Activated CD4-positive, alpha-beta T cell treated with anti-CD3 and anti-CD28 coated beads, Interleukin-2, amount 50 U/mL, for 48 hours (primary cell): ENCODE data around the gene RPUSD4.

Source experiments
- DNase-seq, 2 experiments: peaks; one replicate each; pipeline ENCODE4 v3.0.0-alpha.2; 2020

The RPUSD4 gene

DNA sequence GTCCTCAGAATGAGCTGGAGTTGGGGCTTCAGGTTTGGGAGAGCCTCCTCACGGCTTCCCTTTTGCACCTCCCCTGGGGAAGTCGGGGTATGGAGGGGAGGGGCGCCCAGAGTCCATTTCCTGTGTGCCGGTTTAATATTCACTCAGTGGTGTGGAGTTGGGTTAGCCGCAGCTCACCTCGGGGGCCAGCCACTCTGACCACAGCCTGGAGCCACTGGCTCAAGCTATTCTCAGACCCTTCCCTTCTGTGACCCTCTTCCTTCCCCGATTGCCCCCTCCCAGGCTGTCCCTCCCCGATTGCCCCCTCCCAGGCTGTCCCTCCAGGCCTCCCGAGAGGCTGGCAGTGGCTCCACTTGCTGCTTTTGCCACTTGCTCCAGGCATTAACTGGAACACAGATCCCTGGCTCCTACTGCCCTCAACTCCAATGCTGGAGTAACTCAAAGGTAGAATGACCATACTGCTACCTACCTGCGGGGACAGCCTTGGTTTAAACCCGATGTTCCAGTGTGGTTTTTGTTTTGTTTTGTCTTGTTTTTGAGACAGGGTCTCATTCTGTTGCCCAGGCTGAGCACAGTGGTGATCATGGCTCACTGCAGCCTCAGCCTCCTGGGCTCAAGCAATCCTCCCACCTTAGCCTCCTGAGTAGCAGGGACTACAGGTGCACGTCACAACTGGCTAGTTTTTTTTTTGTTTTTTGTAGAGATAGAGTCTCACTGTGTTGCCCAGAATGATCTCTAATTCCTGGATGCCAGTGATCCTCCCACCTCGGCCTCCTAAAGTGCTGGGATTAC, 29.3 kb downstream of the RPUSD4 start:
- DNase-seq: no peak

DNA sequence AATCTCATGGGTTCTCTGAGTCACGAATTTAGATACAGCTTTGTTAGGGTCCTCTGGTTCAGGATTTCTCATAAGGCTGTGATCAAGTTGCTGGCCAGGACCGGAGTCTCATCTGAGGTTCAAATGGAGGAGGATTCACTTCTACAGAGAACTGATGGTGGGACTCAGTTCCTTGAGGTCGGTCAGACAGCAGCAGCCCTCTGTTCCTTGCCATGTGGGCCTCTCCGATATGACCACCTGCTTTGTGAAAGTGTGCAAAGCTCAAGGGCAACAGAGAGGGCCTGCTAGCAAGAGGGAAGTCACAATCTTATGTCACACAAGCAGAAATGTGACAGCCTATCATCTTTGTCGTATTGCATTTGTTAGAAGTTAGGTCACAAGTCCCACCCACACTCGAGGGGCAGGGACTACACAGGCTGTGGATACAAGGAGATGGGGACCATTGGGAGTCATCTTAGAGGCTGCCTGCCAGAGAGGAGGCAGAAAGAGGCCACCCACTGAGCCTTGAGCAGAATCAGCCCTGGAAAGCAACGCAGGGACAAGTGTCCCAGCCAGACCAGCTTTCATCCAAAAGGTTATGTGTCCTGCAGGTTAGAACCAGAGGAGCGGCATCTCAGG, 34.5 kb downstream of the RPUSD4 start:
- DNase-seq: no peak

DNA sequence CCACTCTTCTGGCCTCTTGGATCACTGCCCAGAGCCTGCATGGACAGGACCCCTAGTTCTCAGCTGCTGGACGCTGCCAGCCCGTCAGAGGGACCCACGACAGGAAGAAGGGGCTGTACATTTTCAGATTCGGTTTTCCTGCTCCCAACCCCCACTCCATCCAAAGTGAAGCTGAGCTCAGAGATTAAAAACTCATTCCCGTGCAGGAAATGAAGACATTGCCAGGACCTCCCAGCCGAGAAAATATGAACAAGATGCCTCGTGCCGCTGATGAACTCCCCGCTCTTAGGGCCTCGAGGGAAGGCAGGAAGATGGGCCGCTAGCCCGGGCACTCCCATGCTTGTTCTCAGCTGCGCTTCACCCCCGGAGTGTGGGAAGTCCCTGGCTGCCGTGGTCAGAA, 36.1 kb downstream of the RPUSD4 start:
- no peak for DNase-seq

DNA sequence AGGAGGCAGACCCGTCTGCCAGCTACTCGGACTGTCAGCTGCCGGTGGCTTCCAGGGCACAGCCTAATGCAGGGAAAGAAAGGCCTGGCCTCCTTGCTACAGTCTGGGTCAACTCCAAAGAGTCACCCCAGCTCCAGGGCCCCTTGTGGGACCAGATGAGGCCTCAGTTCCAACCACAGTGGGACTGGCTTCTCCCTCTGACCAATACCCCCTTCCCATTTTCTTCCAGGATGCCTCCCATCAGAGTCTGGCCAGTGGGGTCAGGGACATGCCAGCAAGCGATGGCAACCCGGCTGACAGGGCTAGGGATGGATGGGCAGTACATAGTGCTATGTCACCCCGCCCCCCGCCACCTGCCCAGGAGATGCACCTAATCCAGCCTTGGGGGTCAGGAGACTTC, 36.6 kb downstream of the RPUSD4 start:
- DNase-seq: no peak

DNA sequence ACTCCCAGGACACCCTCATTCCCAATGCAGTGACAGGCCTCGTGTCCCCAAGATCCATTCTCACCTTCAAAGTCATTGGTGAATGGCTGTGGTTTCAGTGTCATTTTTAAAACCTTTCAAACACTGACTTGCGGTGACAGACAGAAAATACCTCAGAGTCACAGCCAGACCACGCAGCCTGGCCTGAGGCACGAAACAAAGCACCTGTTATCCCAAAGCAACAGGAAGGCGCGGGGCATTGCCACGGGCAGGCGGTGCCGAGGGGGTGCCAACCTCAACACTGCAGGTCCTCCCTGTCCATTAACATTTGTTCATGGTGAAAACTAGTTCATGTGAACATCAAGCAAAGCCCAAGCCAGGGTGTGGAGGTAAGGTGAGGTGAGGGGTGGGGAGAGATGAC, 38.2 kb downstream of the RPUSD4 start:
- no peak for DNase-seq

DNA sequence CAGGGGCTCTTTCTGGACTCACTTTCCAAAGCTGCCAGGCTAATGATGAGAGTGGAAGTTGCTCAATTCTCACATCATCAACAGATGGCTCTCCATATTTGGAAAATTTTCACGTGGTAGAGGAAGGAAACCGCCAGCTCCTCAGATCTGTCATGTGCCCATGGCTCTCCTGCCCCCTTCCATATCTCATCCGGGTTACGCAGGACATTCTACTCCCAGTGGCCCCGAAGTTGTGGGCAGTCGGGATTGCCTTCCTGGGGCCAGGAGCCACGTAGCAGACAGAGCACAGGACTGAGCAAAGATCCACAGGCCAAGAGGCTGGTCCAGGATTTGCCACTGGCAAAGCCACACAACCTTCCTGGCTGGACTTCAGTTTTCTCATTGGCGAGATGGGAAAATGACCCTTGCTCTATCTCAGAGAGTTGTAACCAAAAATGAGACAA, 38.8 kb downstream of the RPUSD4 start:
- no peak for DNase-seq

DNA sequence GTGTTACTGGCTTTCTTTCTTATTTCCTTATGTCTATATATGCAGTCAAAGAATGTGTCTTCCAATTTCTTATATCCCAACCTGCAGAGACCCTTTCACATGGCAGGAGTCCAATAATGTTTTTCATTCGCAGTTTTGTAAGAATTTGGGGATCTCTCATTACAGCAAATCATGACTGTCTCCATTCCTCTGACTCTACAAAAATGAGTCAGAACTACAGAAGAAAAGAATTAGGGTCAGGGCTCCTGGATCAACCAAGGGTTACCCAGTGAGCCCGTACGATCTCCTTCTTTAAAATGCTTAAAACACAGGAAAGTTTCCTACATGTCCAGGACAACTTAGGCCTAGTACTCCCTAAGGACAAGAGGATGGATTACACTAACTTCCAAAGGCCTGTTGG, 42.2 kb downstream of the RPUSD4 start:
- DNase-seq: no peak

DNA sequence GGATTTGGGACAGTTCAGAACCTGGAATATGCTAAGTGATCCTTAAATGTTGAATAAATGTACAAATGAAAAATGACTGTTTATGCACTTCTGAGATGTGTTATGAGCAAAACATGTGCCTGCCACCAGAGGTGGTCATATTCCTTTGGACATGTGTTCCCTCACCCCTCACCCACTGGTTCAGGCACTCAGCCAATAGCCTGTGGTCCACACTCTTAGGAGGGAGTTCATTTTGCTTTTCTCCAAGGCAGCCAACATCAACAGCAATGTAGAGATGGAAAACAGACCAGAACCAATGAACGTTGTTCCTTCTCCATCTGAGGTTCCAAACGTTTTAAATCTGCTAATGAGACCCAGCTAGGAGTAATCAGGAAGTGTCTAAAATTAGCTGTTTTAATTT, 44.0 kb downstream of the RPUSD4 start:
- no peak for DNase-seq

DNA sequence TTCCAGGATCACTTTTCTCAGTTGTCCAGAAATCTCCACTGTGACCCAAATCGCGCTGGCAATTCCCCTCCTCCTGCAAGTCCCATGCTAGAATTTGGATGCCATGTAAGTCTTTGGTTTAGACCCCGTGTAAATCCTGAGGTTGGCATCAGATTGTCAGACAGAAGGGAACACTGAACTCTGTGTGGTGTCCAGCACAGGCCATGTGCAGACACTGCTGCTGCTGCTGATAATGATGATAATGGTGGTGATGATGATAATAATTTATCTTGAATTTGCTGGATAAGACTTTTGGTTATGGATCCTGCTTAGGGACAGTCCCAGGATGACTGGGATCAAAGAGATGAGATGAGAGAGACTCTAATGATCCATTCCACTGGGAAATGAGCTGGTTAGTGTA, 45.0 kb downstream of the RPUSD4 start:
- no peak for DNase-seq

DNA sequence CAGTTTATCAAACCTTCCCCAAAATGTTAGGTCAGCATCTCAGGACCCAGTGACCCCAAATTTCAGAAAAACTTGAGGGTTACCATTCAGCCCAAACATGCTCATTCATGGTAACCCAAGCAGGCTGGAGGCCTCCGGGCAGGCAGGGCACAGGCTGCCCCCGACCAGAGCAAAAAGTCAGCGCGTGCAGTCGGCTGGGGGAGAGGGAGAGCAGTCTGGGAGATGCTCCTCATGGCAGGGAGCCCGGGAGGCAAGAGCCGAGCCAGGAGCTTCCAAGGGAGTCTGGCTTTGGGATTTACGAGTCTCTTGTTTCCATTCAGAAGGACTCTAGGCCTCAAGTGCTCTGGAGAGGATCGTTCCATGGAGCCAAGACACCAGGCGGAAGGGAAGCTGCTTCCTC, 45.7 kb downstream of the RPUSD4 start:
- no peak for DNase-seq

DNA sequence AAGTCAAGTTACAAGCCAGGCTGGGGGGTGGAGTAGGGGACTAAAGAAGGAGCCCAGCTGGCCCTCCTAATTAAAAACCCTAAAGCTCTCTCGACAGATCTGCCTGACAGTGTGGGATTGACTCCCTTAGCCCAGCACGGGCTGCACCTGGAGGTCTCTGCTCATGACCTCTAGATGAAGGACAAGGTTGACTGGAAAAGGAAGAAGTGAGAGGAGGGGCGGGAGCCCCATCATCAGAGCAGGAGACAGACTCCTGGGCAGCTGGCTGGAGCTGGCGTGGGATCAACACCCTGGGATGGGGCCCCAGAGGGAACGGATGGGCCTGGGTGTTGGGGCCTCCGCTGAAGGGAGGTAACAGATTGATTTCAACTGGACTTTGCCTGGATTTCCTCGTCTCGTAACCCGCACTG, 46.1 kb downstream of the RPUSD4 start:
- DNase-seq: no peak

DNA sequence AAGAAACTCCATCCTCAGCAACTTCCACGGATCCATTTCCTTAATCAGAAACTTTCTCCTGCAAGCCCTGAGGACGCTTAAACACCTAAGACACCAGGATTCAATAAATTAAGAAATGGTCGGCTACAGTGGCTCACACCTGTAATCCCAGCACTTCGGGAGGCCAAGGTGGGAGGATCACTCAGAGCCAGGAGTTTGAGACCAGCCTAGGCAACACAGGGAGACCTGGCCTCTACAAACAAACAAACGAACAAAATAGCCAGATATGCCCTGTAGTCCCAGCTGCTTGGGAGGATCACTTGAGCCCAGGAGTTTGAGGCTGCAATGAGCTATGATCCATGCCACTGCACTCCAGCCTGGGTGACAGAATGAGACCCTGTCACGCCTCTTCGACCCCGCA, 46.7 kb downstream of the RPUSD4 start:
- no peak for DNase-seq

DNA sequence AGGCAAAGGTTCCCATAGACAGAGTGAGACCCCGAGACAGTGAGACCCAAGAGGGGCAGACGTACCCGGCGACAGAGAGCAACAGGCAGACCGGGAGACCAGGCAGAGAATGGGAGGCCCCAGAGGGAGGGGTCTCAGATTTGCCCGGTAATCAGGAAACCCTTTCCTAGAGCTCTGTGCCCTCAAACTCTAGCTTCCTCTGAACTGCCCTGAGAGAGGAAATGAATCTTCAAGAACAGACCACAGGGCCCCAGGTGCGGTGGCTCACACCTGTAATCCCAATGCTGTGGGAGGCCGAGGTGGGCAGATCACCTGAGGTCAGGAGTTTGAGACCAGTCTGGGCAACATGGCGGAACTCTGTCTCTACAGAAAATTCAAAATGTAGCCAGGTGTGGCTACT, 47.7 kb downstream of the RPUSD4 start:
- no peak for DNase-seq

DNA sequence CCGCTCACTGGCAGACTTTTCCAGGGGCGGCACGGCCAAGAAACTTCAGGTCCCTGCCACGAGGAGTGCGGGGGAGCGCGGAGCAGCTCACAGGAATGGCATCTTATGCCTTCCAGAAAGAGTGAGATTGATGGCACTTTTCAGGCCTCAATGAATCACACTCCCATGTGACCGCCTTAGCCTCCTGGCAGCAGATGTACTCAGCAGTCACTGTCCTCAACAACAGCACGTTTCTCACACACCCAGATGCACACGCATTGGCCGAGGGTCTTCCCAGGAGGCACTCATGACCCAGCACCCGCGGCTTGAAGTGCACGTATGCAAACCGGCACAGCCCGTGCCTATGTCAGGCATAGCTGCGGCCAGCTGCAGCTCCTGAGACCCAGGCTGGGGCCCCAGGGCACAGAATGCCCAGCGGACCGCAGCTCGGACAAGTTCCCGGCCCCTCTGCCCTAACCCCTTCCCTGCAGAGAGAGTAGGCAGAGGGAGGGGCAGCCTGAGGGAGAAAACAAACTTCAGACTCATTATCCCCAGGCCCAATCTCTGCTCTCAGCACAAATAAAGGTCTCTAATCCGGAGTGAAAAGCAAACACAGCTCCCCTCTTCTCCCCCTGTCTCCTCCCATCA, 48.3 kb downstream of the RPUSD4 start:
- no peak for DNase-seq

DNA sequence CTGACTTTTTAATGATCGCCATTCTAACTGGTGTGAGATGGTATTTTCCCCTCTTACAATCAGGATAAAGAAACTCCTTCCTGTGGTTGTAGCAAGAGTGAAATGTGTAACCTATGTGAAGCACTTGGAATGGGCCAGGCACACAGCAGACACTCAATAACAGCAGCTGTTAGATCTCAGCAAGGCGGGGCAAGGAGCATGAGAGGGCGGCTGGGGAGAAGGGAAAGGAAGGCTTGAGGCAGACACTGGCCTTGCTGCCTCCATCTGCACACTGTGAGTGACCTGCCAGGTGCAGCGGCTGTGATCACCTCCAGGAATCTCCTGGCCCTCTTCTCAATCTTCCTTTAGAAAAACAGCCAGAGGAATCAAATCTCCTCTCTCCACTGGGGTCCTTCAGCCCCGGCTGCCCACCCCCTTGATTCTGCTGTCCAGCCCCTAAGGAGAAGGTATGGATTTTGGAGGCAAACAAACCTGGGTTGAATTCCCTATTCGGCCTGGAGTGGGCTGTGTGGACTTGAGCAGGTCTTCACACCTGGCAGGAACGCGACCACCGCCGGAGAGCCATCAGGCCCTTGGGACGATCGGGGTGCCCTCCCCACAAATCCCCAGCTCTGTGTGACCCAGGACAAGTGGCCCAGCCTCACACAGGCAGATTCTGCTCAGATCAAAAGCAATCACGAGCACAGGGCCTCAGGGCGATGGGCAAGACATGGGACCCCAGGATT, 49.0 kb downstream of the RPUSD4 start:
- no peak for DNase-seq

DNA sequence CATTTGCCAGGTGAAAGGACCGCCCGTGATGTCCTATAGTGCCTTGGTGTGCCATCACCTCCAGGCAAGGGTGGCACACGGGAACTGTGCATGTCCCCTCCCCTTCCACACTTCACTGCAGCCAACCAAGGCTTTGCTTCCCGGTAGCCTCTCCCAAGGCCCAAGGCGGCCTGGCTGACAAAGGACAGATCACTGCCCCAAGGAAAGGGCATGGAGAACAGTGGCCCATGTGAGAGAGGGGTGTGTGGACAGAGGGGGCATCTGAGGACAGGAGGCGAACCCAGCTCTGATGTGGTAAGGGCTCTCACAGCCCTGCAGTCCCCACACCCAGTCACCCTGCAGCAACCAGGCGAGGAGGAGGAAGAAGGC, 50.4 kb downstream of the RPUSD4 start:
- no peak for DNase-seq

DNA sequence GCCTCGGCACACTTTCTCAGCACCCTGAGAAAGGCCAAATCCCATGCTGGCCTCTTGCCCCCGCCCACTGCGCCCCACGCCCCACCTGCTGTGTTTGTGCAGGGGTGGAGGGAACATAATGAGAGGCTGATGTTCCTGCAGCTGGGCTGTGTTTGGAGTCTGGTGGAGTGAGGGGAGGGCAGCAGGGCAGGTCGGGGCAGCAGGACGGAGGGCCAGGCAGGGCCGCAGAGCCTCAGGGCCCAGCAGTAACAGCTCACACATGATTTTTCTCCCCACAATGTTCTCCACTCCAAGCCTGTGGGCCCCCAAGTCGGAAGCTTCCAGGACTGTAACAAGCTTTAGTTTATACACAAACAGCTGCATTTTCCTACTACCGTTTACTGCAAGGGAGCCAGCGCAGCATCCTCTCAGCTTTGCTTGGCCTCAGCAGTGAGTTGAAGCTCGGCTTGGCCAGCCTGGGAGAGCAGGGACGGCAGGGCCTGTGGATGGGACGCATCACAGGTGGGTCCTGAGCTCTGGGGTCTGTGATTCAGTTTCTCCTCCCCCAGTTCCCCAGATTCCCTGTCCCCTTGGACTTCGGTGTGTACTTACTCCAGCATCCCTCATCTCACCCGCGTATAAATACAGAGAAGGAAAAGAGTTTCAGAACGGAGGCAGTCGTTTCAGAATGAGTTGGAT, 51.0 kb downstream of the RPUSD4 start:
- DNase-seq: no peak

DNA sequence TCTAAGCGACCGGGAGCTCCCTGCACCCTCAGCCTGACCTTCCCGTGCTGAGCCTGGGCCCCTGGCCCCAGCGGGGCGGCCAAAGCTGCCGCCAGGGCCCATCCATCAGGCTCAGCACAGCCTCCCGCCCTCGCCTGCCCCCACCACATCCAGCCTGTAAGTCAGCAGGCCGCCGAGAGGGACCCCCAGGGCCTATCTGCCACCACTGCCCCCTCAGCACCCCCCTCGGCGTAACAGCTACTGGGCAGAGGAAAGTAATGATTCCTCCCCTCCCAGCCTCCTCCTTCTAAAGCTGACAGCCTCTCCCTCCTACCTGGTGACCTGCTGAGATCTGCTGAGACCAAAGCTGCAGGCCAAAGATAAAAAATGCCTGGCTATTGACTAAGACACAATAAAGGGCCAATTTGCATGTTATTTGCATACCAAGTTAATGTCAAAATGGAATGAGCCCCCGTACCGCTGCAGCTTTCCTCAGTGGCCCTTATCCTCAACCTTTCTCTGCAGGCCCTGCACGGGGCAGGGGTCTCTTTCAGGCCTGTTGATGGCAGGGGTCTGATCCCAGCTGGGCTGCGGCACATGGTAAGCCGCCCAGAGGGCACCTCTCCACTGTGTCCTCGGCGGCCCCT, 51.6 kb downstream of the RPUSD4 start:
- no peak for DNase-seq

DNA sequence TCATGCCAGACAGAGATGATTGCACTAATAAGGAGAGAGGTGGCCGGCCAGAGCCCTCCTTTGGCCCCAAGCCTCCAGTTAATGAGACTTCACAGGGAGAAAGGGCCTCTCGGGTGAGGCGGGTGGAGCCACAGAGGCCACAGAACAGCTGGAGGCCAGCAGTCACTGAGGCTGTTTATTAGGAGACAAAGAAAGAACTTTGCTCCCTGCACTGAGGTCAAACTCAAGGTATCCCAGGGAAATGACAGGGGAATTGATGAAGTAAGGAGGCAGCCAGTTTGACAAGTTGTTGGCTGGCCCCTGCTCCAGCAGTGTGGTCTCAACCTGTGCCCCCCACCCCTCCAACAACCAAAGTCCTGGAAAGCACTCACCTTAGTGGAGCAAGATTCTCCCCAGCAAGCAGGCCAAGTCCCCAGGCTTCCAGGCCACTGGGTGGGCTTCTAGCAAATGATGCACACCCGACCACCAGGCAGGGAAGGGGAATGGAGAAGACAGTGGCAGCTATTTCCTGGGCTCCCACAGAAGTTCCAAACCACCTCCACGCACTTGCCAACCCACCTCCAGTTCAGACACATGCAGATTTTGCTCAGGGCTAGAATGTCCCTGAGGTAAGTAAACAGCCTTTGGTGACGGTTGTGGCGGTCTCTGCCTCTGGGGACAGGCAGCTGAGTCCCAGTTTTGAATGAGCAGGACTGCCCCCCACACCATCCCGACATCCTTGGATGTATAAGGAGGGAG, 53.2 kb downstream of the RPUSD4 start:
- no peak for DNase-seq

DNA sequence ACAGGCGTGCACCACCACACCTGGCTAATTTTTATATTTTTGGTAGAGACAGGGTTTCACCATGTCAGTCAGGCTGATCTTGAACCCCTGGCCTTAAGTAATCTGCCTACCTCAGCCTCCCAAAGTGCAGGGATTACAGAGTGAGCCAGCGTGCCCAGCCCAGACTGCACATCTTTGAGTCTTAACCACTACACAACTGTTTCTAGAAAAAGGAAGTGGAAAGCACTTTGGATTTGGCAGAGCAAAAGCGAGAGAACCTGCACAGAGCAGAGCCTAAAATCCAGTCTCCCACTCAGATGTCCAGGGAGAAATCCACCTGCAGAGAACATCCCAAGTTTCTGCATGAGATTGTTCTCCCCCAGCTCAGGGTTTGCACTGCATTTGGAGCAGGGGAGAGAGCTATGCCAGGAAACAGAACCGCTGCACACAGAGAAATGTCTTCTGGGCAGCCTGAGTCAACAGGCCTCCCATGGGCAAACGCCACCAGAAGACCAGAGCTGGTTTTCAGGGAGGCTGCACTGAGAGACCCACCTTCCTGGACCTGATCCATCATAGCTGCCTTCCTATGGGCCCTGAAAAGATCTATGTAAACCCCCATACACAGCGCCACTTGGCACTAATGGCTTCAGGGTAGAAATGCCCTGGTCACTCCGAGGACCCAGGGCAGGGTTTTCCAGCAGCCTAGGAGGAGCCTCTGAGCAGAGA, 54.0 kb downstream of the RPUSD4 start:
- DNase-seq: no peak

DNA sequence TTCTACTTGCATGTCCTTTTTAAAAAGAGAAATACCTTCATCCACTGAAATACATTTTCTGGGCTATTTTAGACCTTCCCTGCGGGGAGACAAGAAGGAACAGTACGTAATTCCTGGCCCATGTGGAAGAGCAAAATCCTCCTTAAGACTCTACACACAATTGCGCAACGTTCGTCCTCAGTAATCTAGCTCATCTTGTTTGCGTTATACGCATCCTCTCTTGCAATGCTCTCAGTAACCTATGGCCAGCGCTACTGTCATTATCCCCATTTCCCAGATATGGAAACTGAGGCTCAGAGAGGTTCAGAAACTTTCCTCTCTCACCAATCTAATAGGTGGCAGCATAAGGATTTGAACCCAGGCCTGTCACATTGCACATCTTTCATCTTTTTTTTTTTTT, 54.6 kb downstream of the RPUSD4 start:
- DNase-seq: no peak
